KBM-7 (cell line): ENCODE data around the gene BCL2.
A peak's percentile ranks its signal among the peaks of the same experiment; 100 is the strongest.

Experiments used
- DNase-seq: peaks from one replicate; pipeline ENCODE4 v3.0.0-alpha.2; 2015
- in situ Hi-C: fragments of 300-500 bp; cut with MboI; formaldehyde crosslinking; loops from 2 replicates; pipeline ENCODE4 v1.14.3; 2020; ENCODE audit warnings: low sequenced_read_pairs, low pct_unique_long_range_greater_than_20kb, mixed read lengths

The BCL2 gene

DNA sequence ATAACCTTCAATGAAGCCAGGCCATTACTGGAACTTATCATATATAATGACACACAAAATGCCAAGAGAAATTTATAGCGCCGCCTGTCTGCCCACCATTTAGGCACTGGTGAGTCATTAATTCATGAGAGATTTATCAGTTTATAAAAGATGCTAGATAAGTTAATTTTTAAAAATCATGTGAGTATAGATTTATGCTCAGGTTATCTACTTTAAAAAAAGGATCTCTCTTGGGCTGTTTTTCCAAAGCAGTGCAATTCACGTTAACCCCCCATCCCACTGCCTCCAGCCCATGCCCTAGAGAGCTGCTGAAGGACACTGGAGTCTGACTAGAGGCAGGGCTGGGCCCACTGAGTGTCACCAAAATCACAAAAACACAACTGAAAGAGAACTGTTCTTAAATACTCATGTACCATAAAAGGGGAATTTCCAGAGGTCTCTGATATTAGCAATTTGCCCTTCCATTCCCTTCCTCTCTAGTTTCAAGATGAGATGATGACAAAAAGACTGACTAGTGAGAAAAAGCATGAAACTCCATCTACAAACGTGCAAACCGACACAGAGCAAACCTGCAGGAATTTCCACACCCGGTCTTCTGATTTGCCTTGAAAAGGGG lies 160.8 kb downstream of the BCL2 start:
- in situ Hi-C loops, result no loop called here
- no peak for DNase-seq

DNA sequence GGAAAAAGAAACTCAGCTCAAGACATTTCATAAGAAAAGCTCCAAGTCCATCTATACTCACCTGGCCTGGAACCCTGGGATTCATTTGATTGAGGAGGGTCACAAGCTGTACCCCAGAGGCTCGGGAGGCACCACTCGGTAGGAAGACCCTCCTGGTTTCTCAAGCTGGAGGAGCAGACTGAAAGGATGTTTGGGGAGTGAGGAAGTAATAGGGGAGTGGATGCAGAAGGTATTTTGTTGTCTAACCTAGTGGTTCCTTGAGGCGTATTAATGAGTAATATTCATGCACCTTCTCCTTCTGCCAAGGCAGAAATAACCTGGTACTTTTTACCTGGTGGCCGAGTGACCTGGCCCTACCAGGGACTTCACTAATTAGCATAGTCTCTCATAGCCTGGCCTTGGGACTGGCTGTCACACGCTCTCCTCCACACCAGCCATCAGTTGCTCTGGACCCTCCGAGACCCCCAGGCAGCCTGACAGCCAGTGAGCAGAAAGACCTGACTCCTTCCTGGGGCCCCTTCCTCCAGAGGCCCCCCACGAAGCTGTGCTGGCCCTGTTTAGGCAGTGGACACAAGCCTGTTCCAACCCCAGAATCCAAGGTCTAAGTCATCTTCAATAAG lies 161.4 kb downstream of the BCL2 start:
- in situ Hi-C loops, result no loop called here
- no peak for DNase-seq

- in situ Hi-C loops, result no loop called here
- no peak for DNase-seq
Observed at GRCh38 chr18:63157293-63158011, 162.1 kb downstream of the BCL2 start.

- in situ Hi-C loops, result no loop called here
Observed at GRCh38 chr18:63155910-63156773, 163.4 kb downstream of the BCL2 start.

GRCh38 chr18:63155169-63155852 lies 164.3 kb downstream of the BCL2 start:
- in situ Hi-C loops, result no loop called here
- peak; percentile 79 for DNase-seq

More at GRCh38 chr18:63155910-63156773, 163.4 kb downstream of the BCL2 start:
- DNase-seq, result no peak

GRCh38 chr18:63154350-63155152 lies 165.0 kb downstream of the BCL2 start:
- no peak for DNase-seq
- in situ Hi-C loops, result no loop called here

- in situ Hi-C loops, result no loop called here
- no peak for DNase-seq
Observed at GRCh38 chr18:63152791-63153190, 166.8 kb downstream of the BCL2 start.

- DNase-seq, result no peak
- in situ Hi-C loops, result no loop called here
Observed at GRCh38 chr18:63152096-63152495, 167.5 kb downstream of the BCL2 start.

DNA sequence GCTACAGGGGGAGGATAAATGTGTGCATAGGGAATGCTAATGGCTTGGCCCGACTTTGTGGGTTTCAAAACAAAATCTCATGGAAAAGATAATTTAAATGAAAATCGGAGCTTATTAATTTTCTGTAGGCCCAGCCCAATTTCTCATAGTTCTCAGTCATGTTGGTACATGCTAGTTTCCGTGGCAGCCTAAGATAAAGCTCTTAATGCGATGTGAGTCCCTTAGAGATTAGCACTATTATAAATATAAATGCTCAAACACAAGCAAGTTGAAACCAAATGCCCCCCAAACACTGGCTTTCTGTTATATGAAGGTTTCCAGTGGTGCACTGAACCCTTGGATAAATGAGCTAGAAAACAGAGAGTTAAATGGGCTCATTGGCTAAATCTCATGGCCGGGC lies 168.0 kb downstream of the BCL2 start:
- no peak for DNase-seq
- in situ Hi-C loops, result no loop called here

DNA sequence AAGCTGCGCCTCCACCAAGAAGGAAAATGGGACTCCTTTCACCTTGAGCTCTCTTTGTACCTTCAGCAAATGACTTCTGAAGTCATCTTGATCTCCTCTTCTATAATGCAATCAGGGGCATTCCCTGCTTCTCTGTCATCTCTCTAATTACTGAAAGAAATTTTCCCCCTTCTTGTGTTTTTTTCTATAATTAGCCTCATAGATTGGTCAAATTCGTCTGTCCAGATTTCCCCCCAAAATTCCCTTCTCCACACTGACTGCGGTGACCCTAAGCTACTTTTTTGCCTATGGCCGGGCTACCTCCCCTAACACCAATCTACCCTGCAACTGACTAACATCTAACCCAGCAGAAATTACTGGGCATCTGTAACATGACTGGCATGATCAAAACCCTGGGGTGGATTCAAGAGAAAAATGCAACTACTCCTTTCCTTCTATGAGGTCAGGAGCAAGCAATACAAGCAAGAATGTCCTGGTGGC lies 168.6 kb downstream of the BCL2 start:
- in situ Hi-C loops, result no loop called here
- no peak for DNase-seq

DNA sequence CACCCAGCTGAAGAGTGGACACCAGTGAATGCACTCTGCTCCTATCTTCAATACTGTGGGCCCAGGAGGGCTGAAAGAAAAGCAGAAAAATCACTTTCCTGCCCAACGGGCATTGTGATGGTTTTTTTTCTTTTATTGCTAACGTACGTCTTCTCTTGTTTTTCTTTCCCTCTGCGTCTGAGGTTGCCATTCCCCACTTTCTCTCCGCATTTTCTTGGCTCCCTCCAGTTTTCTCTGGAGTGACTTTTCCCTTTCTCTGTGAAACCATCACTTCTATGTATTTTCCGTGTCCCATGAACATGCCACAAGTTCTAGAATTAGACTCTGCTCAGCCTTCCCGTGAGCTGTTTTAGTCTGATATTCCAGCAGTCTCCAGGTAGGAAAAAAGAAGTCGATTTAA lies 169.2 kb downstream of the BCL2 start:
- in situ Hi-C loops, result no loop called here
- DNase-seq, result no peak

DNA sequence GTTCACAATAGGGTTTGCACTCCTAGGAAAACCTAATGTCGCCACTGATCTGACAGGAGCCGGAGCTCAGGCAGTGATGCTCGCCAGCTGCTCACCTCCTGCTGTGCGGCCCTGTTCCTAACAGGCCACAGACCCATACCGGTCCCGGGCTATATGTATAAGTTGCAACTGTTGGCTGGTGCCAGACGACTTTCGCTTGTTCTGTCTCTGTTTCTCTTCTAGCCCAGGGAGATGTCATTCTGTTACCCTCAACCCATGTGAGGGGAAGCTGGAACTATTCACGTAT lies 170.3 kb downstream of the BCL2 start:
- in situ Hi-C loops, result loop anchor here (25.0 kb wide), 1 partner anchor 163 kb away; the partner anchor contains the start of gene BCL2
- no peak for DNase-seq

DNA sequence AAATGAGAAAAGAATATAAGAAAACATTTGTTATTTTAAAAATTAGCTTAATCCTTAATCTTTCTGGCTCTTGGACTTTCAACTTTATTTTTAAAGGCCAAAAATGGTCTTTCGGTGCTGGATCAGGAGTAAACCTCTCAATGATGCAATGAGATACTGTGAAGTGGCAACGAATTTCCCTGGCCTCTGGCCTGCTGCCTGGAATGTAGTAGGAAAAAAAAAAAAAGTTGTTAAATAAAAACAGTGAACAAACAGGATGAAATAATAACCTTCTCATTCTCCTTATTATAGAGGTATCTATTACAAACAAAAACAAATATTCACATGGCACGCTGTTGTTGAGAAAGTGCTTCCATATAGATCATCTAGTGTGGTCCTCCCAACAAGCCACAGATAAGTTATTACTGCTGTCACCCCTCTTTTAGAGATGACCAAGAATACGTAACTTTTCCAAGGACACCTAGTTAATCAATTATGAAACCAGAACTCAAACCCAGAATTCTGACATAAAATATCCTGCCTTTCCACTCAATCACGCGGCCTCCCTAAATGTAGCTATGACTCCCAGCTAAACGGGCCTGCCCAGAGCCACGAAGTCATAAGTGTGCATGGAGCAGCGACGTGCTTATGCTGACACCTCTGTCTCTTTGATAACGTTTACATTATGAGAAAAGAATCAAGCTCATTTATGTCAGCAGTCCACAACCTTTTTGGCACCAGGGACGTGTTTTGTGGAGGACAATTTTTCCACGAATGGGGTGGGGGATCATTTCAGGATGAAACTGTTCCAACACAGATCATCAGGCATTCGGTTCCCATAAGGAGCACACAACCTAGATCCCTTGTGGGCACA lies 170.9 kb downstream of the BCL2 start:
- in situ Hi-C loops, result loop anchor here (25.0 kb wide), 1 partner anchor 164 kb away; the partner anchor contains the start of gene BCL2
- no peak for DNase-seq

DNA sequence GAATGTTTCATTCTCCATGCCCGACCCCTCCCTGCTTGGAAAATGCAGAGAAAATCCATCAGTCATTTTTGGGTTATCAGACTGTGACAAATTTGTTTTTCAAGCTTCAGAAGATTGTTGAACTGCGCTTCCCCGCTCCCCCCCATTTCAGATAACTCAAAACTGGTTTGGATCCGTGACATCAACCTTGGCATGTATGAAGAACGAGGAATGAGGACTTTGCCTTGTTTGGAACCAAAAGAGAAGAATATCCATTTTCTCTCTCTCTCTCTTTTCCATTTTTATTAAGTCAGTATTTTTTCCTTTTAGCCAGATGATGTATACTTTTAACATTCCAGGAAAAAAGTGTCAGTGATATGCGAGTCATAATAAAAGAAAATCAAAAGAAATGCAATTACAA lies 171.6 kb downstream of the BCL2 start:
- in situ Hi-C loops, result loop anchor here (25.0 kb wide), 1 partner anchor 164 kb away; the partner anchor contains the start of gene BCL2
- no peak for DNase-seq

DNA sequence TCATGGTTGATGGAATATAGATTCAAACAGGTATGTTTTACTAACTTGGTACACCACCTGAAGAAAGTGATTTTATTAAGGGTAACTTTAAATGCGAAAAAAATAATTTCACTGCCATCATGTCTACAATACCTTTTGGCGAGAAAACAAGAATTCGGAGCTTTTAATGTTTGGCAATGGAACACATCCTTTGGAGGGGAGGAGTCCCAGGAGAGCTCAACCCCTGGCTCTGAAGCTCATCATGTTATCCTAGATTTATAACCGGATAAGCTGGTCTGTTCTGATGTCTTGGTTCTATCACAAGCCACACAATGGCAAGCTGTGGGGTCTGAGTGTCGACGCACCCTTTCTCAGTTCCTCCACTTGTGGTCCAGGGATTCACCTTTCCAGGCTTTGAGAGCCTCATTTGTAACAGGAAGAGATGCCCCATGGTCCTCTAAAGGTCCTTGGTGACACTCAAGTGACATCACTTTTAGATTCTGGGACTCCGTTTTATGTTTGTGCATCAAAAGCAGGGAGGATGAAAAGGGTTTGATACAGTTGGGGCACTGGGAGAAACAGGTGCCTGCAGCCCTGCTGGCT lies 172.7 kb downstream of the BCL2 start:
- in situ Hi-C loops, result loop anchor here (25.0 kb wide), 1 partner anchor 165 kb away; the partner anchor contains the start of gene BCL2
- DNase-seq, result no peak

- no peak for DNase-seq
- in situ Hi-C loops, result loop anchor here (25.0 kb wide), 1 partner anchor 166 kb away; the partner anchor contains the start of gene BCL2
Observed at GRCh38 chr18:63145851-63146555, 173.6 kb downstream of the BCL2 start.
